GM19395 (cell line): ENCODE data around the gene CDH13.

Source experiments
- ATAC-seq: cut with Tn5 transposase; IDR thresholded peaks from one replicate; pipeline ENCODE4 v1.9.1; 2021; ENCODE audit warnings: mild to moderate bottlenecking, moderate library complexity; ENCODE audit not compliant: unreplicated experiment

CDH13 gene

DNA sequence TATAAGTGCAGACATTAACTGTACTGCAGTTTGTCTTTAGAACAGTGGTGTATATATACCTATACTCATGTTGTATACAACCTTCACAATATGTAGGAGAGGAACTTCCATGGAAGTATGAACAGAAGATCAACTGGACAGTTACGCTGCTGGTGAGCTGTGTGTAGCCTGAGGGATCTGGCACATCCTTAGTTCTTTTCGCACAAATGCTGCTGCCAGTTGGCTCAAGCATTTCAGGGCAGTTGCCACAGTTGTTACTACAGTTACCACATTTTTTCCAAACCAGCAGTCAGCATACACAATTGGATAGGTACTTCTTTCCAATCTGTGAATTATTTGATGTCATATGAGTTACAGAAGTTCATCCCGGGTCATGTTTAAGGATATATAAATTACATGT lies 641.4 kb downstream of the CDH13 start:
- ATAC-seq, result no peak

DNA sequence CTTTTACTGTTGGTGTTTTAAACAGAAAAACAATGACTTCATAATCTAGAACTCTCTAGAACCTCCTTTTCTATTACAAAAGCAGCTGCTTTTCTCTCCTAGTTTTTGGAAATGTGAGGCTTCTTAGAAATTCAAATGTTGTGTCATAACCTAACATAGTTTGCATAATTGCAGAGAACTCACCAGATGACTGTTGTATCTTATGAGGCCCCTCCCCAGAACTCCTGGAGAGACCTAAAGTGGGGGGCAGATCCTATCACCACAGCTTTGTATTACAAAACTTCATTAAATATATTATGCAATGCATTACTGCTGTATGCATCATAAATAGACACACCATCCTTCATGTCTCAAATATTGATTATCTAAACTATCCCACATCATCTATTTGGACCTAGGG lies 642.3 kb downstream of the CDH13 start:
- ATAC-seq, result no peak

DNA sequence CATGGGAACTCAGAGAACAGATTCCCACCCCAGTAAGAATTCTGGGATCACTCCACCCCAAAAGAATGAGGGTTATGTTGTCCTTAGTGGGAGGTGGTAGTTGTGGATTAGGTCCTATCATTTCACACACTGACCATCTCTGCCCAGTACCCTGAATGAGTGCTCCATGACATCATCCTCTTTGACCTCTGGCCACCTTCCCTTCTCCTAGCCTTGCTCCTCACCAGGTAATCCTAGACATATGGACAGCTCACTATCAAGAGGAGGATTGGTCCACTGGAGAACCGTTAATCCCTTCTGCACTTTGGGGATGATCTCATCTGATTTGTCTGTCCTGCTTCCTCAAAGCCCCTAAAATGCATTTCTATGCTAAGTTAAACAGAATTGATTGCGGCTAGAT lies 642.8 kb downstream of the CDH13 start:
- no peak for ATAC-seq

DNA sequence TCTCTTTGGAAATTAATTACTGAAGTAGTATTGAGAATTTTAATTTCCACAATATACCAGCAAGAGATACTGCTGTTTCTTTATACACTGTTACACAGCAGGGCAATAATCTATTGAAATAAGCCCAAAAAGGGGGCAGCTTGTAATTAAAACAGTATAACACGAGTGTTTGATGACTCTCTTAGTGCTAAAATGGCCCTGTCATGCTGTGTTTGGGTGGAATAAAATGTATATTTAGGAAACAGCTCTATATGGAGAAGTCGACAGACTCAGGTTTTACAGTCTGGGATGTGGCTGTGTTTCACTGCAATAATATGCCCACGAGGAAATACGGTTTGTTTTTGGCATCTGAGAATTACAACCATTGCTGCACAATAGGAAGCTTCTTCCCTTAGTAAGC lies 643.3 kb downstream of the CDH13 start:
- ATAC-seq, result no peak

DNA sequence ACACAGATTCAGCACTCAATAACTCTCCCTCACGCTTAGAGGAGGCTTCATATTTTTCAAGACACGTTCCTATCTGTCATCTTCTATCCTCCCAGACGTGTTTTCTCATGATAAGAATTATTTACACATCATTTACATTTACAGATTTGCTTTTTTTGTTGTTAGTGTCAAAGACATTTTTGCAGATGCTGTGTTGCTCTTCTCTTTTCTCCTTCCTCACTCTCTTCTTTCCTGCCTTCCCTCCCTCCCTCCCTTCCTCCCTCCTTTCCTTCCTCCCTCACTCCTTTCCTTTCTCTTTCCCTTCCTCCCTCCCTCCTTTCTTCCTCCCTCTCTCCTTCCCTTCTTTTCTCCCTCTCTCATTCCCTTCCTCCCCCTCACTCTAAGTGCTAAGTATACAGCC lies 643.9 kb downstream of the CDH13 start:
- no peak for ATAC-seq

DNA sequence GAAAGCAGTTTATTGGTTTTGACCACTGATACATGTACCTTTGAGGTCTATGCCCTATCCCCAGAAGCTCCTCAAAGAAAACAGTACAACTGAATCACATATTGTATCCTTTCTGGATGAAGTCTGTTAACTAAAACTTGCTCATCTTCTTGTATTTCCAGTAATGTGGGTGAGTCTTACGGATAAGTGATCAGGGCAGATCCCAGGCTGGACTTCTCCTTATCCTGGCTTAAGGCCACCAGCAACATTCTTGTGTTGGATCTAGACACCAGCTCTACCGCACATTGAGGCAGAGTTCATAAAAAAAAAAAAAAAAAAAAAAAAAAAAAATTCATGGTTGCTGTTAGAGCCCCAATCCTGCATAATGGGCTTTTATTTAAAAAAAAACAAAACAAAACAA lies 644.4 kb downstream of the CDH13 start:
- no peak for ATAC-seq

DNA sequence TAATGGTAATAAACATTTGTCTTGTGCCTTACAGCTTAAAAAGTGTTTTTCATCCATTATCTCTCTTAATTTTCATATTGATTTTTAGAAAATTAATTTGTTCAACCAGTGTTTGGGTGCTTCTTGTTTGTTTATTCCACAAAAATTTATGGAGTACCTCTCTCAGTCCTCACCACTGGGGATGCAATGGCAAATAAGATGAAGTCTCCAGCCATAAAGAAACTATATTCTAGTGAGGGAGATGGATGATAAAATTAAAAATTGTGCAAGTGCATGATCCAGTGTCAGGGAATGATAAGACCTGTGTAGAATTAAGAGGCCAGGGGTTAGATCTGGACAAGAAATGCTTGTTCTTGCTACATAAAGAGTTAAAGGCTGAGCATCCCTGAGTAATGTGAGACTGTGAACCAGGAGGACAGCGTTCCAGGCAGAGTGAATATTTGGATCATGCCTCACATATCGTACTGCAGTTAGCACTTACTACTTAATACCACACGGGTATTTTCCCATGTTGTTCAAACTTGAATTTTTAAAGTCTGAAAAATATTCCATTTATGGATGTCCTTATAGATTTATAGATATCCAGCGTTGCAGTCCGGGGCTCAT lies 645.3 kb downstream of the CDH13 start:
- no peak for ATAC-seq

DNA sequence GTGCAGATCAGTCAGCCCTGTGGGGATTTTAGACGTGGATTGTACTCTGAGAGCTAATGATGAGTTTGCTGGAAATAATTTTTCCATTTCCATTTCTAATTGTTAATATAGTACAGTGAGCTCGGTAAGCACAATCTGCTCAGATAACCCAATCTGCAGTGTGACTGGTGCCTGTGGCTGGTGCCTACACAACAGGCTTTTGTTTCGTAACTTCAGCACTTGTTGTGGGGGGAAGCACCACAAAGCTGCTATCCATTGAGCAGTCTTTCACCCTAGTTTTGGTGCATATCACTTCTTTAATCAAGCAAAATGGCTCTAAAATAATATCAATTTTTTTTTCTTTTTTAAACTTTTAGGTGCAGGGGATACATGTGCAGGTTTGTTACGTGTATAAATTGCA lies 646.1 kb downstream of the CDH13 start:
- ATAC-seq, result no peak

DNA sequence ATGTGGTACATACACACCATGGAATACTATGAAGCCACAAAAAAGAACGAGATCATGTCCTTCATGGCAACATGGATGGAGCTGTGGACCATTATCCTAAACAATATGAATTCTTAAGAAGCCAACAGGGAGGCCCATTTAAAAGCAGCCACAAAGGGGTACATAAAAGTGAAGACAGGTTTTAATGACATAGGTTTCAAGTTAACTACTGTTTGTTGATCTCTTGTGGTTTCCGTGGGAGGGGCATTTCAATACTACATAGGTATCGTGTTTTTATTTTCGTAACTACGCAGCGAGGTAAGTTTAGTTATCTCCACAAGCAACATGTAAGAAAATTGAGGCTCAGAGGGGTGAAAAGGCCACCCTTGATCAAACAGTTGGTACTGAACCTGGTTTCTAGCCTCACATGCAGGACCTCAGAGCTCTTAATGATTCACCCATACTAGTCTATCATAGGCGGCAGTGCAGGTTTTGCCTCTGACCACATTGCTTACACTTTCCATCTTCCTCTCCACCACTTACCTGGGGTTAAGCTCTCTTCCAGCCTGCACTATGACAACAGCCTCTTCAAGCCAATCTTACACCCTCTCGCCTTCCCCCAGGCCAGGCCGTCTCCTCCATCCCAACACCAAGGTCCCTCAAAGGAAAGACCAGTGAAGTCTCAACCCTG lies 646.9 kb downstream of the CDH13 start:
- ATAC-seq, result no peak

DNA sequence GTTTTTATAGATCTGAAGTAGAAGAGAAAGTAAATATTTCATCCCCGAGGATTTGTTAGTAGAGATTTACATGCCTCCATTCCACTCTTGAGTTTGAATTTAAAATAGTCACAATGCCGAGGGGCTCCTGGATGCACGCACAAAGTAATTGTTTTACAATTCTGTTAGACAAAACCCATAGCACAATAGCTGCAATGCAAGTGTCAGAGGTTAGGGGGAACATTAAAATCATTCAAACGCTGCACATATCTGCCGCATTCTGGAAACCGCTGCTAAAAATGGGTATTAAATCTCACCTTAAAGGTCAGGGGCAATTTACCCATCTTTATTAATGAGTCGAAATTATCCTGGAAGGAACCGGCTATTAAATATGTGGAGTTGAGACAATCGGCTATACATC lies 652.5 kb downstream of the CDH13 start:
- no peak for ATAC-seq

DNA sequence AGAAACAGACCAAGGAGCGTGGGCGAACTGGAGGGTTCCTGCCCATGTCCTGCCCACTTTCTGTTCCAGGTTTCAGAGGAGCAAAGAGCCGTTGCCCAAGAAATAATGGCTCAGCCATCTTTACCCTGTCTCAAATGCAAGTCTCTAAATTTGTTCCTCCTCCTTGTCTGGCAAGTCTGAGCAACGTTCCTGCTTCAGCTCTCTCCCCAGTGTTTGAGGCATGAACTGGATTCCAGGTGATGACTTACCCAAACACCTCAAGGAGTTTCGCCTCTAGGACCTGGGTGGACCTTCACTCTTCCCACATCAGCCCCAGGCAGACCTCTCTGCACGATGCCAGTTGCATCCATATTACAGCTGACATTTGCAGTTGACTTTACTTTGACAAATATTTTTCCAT lies 659.2 kb downstream of the CDH13 start:
- ATAC-seq, result no peak

DNA sequence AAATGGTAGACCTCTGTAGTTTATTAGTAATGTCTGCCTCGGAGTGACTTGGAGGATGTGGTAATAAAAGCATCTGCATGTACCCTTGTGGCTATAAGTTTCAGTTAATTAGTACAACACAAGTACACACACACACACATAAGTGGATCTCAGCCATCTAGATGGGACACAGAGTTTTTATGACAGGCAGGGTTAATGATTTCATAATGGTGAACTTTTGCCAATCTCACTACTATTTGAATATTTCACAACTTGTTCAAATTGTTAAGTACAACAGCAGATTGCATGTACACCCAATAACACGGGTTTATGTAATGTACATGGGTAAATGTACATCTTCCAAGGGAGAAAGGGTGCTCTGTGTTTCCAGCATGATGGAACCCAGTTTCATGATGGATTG lies 669.7 kb downstream of the CDH13 start:
- ATAC-seq, result no peak

DNA sequence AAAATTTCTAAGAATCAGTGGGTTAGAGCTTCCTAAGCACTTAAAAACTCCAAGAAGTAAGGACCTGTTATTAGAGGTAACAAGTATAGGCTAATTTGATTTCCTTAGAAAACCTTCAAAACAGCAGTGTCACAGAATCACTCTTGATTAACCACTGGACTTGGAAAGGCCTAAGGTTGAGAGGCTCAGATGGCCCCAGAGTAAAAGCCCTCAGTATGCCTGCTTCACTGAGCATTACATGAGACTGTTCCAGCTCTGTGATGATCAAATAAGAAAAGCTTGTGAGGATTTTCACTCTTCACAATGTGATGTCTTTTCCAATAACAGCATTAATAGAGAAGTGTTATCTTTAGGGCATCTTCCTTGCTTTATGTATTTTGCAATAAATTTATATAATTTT lies 671.8 kb downstream of the CDH13 start:
- ATAC-seq, result no peak

DNA sequence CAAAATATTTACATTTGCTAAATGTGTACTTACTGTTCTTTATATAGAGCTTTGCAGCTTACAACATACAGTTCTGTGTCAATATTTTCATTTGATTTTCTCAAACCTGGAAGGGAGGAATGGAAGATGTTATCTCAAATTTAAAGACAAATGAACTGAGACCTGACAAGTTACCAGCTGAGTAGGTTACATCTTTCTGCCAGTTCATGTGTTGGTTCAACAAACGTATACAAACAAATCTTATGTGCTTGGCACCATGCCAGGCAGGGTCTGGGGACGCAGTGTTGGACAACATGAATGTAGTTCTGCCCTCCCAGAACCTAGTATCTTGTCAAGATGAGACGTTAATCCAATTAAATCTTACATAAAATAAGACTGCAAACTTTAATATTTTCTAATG lies 673.6 kb downstream of the CDH13 start:
- no peak for ATAC-seq

DNA sequence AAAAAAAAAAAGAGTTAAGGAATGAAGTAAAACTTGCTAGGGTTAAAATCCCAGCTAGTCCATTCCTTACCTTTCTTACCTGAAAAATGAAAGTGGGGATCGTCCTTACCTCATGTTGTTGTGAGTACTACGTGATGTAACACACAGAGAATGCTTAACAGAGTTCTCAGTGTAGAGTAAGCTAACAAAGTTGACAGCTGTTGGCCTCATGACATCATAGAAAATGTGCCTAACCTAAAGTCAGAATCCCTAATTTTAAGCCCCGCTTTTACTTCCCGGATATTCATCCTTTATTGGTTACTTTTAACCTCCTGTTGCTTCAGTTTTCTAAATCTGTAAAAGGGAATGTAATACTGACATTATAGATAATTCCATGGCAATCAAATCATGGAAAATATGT lies 675.2 kb downstream of the CDH13 start:
- ATAC-seq, result no peak

DNA sequence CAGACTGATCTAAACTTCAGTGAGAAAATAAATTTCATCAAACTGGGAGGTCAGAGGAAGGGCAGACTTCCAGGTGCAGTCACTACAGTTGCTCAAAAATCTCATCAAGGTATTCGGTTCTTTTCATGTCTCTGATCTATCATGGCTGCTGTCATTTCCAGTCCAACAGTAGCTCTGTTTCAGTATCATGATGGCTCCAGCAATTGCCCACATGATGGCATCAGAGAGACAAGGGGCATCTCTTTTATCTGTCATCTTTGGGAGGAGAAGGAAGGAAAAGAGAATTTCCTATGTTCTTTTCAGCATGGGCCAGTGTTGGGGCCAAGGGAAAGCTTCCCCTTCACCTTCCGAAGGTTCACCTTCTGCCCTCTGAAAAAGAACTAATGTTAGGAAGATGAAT lies 676.1 kb downstream of the CDH13 start:
- no peak for ATAC-seq

DNA sequence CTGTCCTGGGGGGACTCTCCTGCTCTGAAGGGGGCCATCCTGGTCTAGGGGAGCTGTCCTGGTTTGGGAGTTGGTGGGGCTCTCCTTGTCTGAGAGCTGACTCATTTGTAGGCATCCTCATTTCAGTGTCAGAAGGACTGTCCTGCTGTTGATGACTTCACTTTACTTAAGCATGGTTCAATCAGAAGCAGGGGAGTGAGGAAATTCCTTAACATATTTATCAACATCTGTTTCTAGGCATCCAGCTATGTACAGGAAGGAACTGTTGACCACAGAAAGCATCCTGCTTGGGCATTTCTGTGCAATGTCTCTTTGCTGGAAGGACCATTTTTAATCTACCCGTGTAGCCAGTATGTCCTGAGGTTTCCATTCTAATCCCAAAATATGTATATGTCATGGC lies 678.3 kb downstream of the CDH13 start:
- ATAC-seq, result no peak

DNA sequence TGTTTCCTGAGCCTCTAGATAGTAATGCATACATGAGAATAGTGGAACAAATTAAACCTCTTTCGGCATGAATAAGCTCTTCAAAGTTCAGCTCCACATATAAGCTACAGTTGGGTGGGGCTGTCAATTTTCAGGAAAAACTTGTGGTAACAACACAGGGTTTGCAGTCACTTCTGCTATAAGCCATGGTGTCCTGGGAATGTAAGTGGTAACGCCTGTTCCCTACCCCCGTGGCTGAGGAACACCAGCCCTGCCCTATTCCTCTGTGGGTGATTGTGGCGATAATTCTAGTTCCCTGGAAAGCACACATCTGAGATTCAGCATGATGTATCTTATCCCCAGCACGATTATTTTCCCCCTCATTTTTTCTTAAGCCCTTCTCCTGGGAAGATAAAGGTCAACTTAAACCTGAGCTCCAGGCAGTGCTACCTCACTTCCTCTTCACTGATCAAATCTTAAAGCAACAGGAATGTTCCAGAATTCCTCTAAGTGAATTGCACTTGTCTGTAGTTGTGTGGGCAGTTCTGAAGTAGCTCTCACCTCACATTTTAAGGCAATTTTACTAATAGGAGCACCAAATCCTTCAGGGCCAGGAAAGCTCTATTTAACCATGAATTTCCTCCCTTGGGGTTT lies 680.3 kb downstream of the CDH13 start:
- no peak for ATAC-seq

DNA sequence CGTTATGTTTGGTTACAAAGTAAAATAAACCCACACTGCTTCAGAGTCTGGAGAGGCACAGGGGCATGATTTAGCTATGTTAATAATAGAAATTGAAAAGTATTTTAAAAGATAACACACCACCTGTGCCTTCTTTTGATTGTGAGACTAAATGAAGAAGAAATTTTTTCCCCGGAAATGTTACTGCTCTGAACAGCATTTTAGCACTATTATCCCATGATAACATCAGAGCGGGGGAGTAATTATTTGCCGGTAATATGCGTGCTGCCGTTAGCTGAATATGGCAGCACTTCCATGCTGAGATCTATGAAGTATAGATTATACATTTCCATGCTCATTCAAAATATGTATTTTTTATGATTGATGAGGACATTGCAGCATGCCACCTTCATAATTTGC lies 680.8 kb downstream of the CDH13 start:
- ATAC-seq, result no peak

DNA sequence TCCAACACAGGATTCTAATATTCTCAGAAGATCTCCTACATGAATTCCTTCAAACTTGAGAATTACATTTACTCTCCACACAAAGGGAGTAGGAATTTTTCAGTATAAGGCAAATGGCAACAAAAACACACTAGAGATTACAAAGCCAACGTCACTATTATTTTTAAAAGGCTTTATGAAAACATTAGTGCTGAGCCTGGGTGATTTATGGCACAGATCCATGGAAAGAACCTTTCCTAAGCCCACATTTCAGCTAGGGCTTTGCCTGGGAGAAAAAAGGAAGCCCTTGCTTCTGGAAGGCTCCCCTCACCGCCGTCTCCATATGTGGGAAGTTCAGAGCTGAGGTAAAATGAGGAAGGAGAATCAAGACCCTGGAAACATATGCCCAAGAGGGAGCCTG lies 681.6 kb downstream of the CDH13 start:
- no peak for ATAC-seq

DNA sequence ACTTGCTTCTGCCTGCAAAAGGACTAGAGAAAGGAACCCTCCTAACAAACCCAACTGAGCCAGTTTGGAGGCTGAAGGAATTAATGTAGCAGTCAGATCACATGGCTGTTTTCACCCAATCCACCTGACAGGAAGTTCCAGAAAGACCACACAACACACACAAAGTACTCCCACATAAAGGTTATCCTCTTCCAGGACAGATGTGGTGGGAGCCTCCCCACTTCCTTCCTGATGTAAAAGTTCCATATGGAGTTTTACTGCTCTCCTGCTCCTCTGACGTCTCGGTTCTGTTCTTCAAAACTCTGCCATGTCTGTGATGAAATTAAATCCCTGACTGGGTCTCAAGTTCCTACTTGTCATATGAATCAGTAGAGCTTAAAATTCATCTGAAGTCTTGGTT lies 684.0 kb downstream of the CDH13 start:
- no peak for ATAC-seq

DNA sequence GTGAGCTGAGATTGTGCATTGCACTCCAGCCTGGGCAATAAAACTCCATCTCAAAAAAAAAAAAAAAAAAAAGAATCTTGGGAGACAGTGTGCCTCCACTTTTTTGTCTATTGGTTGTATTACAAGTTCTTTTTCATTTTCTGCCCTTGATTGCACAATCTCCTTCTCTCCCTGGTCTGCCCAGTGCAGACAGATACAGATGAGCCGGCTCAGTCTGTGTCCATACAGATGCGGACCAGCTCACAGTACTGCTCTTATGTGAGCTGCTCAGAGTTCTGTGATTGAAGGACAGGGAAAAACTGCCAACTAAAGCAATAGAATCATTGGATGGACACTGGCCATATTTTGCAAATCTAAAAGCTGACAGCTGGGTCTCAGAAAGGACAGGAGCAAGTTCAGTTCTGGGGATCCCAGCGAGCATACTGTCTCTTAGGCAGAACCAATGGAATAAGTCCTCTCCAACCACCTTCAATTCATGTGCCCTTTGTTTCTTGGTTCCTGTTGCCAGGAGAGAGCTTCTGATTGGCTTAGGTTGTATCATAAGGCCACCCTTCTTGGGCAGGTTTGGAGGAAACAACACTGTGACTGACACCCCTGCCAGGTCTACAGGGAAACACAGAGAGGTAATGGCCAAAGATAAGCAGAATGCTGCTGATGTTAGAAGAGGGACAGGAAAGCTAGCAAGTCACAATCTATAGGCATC lies 685.4 kb downstream of the CDH13 start:
- no peak for ATAC-seq
